ENCODE measurements around the gene YWHAB.
"Not testable (repeated sequence)": the region's sequence is repeated elsewhere in the genome, so short reads cannot be mapped to it uniquely, and the experiment has no call there.

DNA sequence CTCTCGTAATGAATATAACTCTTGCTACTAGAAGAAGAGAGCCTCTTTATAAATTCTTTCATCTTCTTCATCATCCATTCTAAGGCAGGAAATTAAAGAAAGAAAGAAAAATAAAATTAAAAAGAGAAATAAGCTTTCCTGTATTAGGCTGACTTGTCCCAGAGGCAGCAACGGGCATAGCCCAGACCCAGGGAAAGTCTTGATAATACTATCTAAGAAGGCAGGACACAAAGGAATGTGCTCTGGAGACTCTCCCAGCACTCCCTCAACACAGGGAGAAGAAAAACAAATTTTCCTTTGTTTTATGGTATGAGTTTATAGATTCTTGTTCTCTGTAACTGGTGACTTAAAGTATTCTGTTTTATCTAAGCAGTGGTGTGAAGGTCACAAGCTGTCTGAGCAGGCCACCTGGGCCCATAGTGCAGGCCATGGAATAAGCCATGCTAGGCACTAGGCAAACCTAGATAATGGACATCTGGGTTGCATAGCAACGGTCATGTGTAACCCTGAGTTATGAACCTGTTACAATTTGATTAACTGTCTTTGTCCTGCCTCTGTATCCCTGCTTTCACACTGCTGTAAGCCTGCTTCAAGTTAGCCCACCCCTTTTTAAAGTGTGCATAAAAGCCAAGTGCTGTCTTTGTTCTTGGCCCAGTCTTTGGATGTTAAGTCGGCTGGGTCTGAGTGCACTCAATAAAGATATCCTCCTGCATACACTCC is 22.0 kb upstream of the YWHAB start:
- not testable (repeated sequence) for TF ChIP-seq CTCF (IDR thresholded peaks at IDR 0.05; ENCODE audit: extremely low read depth in 1 of 2, insufficient read depth in 1 of 2, low read depth in 1 of 2, low read length in 2 of 2); EZH2 (IDR thresholded peaks at IDR 0.05; ENCODE audit: borderline replicate concordance, low read depth, low read length, severe bottlenecking); POLR2AphosphoS5 (IDR thresholded peaks at IDR 0.05; ENCODE audit: insufficient read depth, low read depth, low read length)
- TF ChIP-seq, protein P1, sequence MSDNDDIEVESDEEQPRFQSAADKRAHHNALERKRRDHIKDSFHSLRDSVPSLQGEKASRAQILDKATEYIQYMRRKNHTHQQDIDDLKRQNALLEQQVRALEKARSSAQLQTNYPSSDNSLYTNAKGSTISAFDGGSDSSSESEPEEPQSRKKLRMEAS (IDR thresholded peaks at IDR 0.05; ENCODE audit: insufficient read depth, insufficient read length): not testable (repeated sequence)
